Activated naive CD8-positive, alpha-beta T cell treated with anti-CD3 and anti-CD28 coated beads for 36 hours (primary cell): ENCODE measurements around the gene POMT2. TPM values are rescaled to one million over a fixed set of nuclear protein-coding genes. Genes with fewer than 3 reads are reported as not detected.
A peak's percentile ranks its signal among the peaks of the same experiment; 100 is the strongest.
"Not testable (repeated sequence)": the region's sequence is repeated elsewhere in the genome, so short reads cannot be mapped to it uniquely, and the experiment has no call there.

Experiments
- DNase-seq: peaks from one replicate; pipeline ENCODE4 v3.0.0; 2021
- H3K27ac Mint-ChIP-seq: one replicate; pipeline ENCODE4 v1.8.0; 2022; ENCODE audit warnings: mild to moderate bottlenecking, moderate library complexity, mixed read lengths
- H3K27me3 Mint-ChIP-seq: one replicate; pipeline ENCODE4 v1.8.0; 2022; ENCODE audit warnings: mild to moderate bottlenecking, mixed read lengths
- H3K36me3 Mint-ChIP-seq: one replicate; pipeline ENCODE4 v1.8.0; 2021; ENCODE audit warnings: mild to moderate bottlenecking, mixed read lengths
- H3K4me1 Mint-ChIP-seq: one replicate; pipeline ENCODE4 v1.8.0; 2021; ENCODE audit warnings: mixed read lengths
- H3K4me3 Mint-ChIP-seq: one replicate; pipeline ENCODE4 v1.8.0; 2022; ENCODE audit warnings: mild to moderate bottlenecking, moderate library complexity, mixed read lengths
- H3K9me3 Mint-ChIP-seq: one replicate; pipeline ENCODE4 v1.8.0; 2022; ENCODE audit warnings: mixed read lengths
- total RNA-seq, 2 experiments: library from RNA; stranded (reverse); gene quantifications; one replicate each; pipeline ENCODE4 v1.2.3, GENCODE V29; 2021

The POMT2 gene
- total RNA-seq, 2 experiments from 2014 or later, result 14.2 to 18.1 TPM

- Mint-ChIP-seq H3K4me1 (no peaks in the 10 kb centered on the region), H3K4me3 (no peak overlapping the region), H3K27ac (no peak overlapping the region), H3K36me3 (no peaks in the 10 kb centered on the region), H3K9me3 (no peaks in the 10 kb centered on the region), H3K27me3 (no peaks in the 10 kb centered on the region)
- no peak for DNase-seq
Measured at GRCh38 chr14:77338302-77338701, 17.6 kb upstream of the POMT2 start.

DNA sequence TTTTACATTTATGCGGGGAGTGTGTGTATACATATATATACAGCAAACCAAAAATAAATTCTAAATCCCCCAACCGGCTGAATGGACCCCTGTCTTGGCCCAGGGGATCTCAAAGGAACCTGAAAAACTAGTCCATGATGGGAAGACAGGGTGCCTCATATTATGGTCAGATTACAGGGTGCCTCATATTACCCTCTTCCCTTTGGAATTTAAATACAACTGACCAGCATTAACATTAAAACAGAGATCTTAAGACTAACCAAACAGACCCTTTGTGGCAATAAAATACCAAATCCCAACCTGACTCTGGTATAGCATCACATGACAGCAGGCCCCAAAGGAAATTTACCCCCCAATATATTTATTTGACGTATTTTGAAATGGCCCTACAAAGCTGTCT, 17.2 kb upstream of the POMT2 start:
- Mint-ChIP-seq H3K27ac (no peak overlapping the region), H3K4me1 (no peaks in the 10 kb centered on the region), H3K9me3 (no peaks in the 10 kb centered on the region), H3K27me3 (no peaks in the 10 kb centered on the region), H3K36me3 (no peaks in the 10 kb centered on the region), H3K4me3 (no peak overlapping the region)
- no peak for DNase-seq

GRCh38 chr14:77337255-77337654, 16.6 kb upstream of the POMT2 start:
- not testable (repeated sequence) for H3K4me1 Mint-ChIP-seq, H3K27me3 Mint-ChIP-seq, H3K27ac Mint-ChIP-seq, H3K4me3 Mint-ChIP-seq, DNase-seq, H3K36me3 Mint-ChIP-seq, H3K9me3 Mint-ChIP-seq

DNA sequence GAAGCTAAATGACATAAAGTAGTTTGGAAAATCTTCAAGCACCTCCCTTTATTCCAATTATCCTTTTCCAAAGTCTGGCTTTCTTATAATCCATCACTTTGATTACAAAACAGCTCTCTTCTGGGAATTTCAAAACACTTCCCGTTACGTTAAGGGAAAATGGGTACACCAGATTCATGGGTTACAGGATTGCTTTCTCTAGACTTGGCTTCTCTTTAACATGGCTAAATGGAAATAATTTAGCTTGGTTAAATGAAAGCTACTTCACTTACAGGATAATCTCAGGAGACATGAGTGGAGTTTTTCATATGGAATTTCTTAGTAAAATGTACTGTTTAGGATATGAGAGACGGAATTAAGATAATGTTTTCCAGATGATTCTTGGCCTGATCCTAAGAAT, 14.9 kb upstream of the POMT2 start:
- H3K27ac Mint-ChIP-seq, result no peak overlapping the region
- DNase-seq, result no peak
- no peaks in the 10 kb centered on the region for H3K4me1 Mint-ChIP-seq
- H3K36me3 Mint-ChIP-seq, result no peaks in the 10 kb centered on the region
- H3K27me3 Mint-ChIP-seq, result no peaks in the 10 kb centered on the region
- no peak overlapping the region for H3K4me3 Mint-ChIP-seq
- no peaks in the 10 kb centered on the region for H3K9me3 Mint-ChIP-seq

- Mint-ChIP-seq H3K4me1 (no peaks in the 10 kb centered on the region), H3K27me3 (no peaks in the 10 kb centered on the region), H3K27ac (no peak overlapping the region), H3K36me3 (no peaks in the 10 kb centered on the region), H3K4me3 (no peak overlapping the region), H3K9me3 (no peaks in the 10 kb centered on the region)
- DNase-seq, result no peak
Measured at GRCh38 chr14:77329872-77330271, 9.2 kb upstream of the POMT2 start.

DNA sequence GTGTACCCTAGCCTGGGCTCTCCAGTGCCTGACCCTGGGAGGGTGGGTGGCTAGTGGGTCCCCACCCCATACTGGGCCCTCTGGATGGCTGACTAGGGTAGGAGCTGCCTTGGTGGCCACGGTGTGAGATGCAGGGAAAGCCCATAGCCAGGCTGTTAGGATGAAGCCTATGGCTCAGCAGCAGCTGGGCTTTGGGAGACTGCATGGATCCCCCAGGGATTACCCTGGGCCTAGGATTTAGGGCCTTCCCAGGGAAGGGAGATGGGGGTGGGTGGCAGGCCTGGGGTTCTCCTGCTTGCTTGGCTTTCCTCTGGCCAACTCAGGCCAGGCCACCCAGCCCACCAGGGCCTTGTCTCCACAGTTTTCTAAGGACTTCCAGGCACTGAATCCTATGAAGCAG, 6.4 kb upstream of the POMT2 start:
- peaks cover 3% of the 10 kb centered on the region for H3K4me1 Mint-ChIP-seq
- H3K27ac Mint-ChIP-seq, result no peak overlapping the region
- H3K27me3 Mint-ChIP-seq, result no peaks in the 10 kb centered on the region
- no peaks in the 10 kb centered on the region for H3K36me3 Mint-ChIP-seq
- no peak overlapping the region for H3K4me3 Mint-ChIP-seq
- no peak for DNase-seq
- H3K9me3 Mint-ChIP-seq, result no peaks in the 10 kb centered on the region

DNA sequence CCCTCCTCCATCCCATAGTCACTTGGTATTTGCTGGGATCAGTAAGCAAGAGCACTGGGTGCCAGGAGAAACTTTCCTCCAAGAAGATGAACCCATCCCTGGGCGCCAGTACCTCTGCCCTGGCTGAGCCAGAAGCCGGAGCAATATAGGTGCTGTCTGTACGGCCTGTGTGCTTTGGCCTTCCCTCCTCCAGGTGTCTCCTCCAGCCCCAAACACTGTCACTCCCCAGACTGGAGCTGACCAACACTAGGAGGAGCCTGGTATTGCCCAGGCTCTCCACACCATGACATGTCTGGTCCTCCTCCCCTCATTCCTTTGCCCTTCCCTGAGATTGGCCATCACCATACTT, 5.0 kb upstream of the POMT2 start:
- Mint-ChIP-seq H3K4me1 (peaks cover 5% of the 10 kb centered on the region), H3K9me3 (no peaks in the 10 kb centered on the region), H3K27ac (no peak overlapping the region), H3K4me3 (no peak overlapping the region), H3K36me3 (no peaks in the 10 kb centered on the region), H3K27me3 (no peaks in the 10 kb centered on the region)
- DNase-seq, result no peak

DNA sequence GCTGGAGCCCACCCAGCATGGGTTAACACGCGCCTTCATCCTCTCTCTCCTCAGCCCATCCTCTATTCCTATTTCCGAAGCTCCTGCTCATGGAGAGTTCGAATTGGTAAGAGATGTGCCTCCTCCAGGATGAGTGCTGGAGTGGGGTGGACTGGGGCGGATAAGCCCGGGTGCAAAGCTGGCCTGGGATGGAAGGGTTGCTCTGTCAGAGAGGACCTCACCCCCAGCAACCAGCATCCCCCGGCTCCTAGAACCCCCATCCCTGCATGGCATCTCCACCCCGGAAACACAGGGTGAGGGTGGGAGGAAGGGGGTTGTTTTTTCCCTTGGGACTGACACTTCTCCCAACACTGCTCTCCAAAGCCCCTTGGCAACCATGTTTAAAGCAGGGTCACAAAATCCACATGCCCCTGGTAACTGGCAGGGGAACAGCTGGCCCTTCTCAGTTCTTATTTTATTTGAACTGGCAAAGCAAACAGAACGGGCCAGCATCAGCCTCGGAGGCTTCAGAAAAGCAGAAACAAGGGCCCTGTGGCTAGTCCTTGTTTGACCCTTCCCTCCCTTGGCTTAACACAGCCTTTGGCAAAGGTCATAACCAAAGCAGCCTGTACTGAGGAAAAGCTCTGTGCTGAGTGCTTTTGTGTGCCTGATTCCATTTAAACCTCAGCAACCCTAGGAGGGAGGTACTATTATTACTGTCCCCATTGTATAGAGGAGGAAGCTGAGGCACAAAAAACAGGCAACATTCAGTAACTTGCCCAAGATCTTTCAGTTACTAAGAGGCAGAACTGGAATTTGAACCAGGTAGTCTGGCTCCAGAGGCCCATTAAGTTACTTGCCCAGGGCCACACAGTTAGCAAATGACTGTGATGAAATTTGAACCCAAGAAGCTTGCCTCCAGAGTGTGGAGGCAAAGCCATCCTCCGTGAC, 4.4 kb upstream of the POMT2 start:
- H3K9me3 Mint-ChIP-seq, result no peaks in the 10 kb centered on the region
- H3K4me1 Mint-ChIP-seq, result peaks cover 7% of the 10 kb centered on the region
- no peak overlapping the region for H3K27ac Mint-ChIP-seq
- no peaks in the 10 kb centered on the region for H3K27me3 Mint-ChIP-seq
- DNase-seq, result no peak
- no peaks in the 10 kb centered on the region for H3K36me3 Mint-ChIP-seq
- no peak overlapping the region for H3K4me3 Mint-ChIP-seq

- H3K27me3 Mint-ChIP-seq, result no peaks in the 10 kb centered on the region
- no peaks in the 10 kb centered on the region for H3K9me3 Mint-ChIP-seq
- no peak for DNase-seq
- no peak overlapping the region for H3K27ac Mint-ChIP-seq
- no peak overlapping the region for H3K4me3 Mint-ChIP-seq
- H3K36me3 Mint-ChIP-seq, result no peaks in the 10 kb centered on the region
- peaks cover 13% of the 10 kb centered on the region for H3K4me1 Mint-ChIP-seq
Measured at GRCh38 chr14:77324289-77324688, 3.6 kb upstream of the POMT2 start.

GRCh38 chr14:77323571-77323970, 2.9 kb upstream of the POMT2 start:
- H3K27ac Mint-ChIP-seq, result no peak overlapping the region
- no peak for DNase-seq
- H3K4me3 Mint-ChIP-seq, result no peak overlapping the region
- no peaks in the 10 kb centered on the region for H3K27me3 Mint-ChIP-seq
- H3K9me3 Mint-ChIP-seq, result no peaks in the 10 kb centered on the region
- H3K4me1 Mint-ChIP-seq, result peaks cover 13% of the 10 kb centered on the region
- H3K36me3 Mint-ChIP-seq, result no peaks in the 10 kb centered on the region

- DNase-seq, result no peak
- H3K27ac Mint-ChIP-seq, result no peak overlapping the region
- H3K4me1 Mint-ChIP-seq, result peaks cover 13% of the 10 kb centered on the region
- H3K36me3 Mint-ChIP-seq, result no peaks in the 10 kb centered on the region
- H3K4me3 Mint-ChIP-seq, result no peak overlapping the region
- H3K27me3 Mint-ChIP-seq, result no peaks in the 10 kb centered on the region
- H3K9me3 Mint-ChIP-seq, result no peaks in the 10 kb centered on the region
Measured at GRCh38 chr14:77322951-77323350, 2.3 kb upstream of the POMT2 start.

DNA sequence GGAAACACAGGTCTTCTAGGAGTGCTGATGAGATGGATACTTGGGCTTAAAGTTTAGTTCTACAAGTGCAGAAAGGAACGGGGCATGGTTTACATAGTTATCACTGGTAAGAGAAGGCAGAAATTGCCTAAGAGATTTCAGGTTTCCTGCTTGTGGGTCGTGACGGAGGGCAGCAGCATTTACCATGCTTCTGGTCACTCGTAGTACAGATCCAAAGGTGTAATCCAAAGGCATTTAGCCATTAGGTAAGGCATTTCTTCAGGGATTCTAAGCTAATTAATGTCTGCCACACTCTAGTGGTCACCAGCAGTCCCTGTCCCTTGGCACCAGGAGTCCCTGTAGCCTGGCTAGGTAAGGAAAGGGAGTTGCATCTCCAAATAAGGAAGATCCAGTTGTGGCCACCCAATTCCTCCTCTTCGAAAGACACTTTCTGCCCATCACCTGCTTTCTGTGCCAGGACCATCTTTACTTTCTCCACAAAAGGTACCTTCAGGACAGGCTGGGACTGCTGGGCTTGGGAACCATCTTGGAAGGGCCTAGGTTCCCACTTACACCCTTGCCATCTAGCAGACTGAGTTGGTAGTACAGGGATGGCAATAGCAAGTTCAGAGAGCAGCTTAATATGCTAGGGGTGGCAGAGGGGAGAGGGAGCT, 1.7 kb upstream of the POMT2 start:
- Mint-ChIP-seq H3K36me3 (no peaks in the 10 kb centered on the region), H3K9me3 (no peaks in the 10 kb centered on the region), H3K4me3 (peak overlapping the region; percentile 98), H3K4me1 (peaks cover 13% of the 10 kb centered on the region), H3K27me3 (no peaks in the 10 kb centered on the region), H3K27ac (peak overlapping the region; percentile 100)
- no peak for DNase-seq

- H3K36me3 Mint-ChIP-seq, result no peaks in the 10 kb centered on the region
- H3K4me1 Mint-ChIP-seq, result peaks cover 13% of the 10 kb centered on the region
- no peak overlapping the region for H3K27ac Mint-ChIP-seq
- no peak overlapping the region for H3K4me3 Mint-ChIP-seq
- H3K9me3 Mint-ChIP-seq, result no peaks in the 10 kb centered on the region
- DNase-seq, result no peak
- no peaks in the 10 kb centered on the region for H3K27me3 Mint-ChIP-seq
Measured at GRCh38 chr14:77319422-77319821, 1.3 kb downstream of the POMT2 start.

- H3K9me3 Mint-ChIP-seq, H3K4me3 Mint-ChIP-seq, H3K27me3 Mint-ChIP-seq, DNase-seq, H3K27ac Mint-ChIP-seq, H3K36me3 Mint-ChIP-seq: not testable (repeated sequence)
- H3K4me1 Mint-ChIP-seq, result peaks cover 13% of the 10 kb centered on the region
Measured at GRCh38 chr14:77318756-77319155, 1.9 kb downstream of the POMT2 start.

GRCh38 chr14:77318006-77318553, 2.6 kb downstream of the POMT2 start:
- no peak for DNase-seq
- H3K9me3 Mint-ChIP-seq, result no peaks in the 10 kb centered on the region
- peaks cover 13% of the 10 kb centered on the region for H3K4me1 Mint-ChIP-seq
- no peaks in the 10 kb centered on the region for H3K36me3 Mint-ChIP-seq
- no peak overlapping the region for H3K27ac Mint-ChIP-seq
- H3K27me3 Mint-ChIP-seq, result no peaks in the 10 kb centered on the region
- H3K4me3 Mint-ChIP-seq, result no peak overlapping the region

- no peak for DNase-seq
- Mint-ChIP-seq H3K4me3 (no peak overlapping the region), H3K9me3 (no peaks in the 10 kb centered on the region), H3K27me3 (no peaks in the 10 kb centered on the region), H3K27ac (no peak overlapping the region), H3K36me3 (no peaks in the 10 kb centered on the region), H3K4me1 (peaks cover 8% of the 10 kb centered on the region)
Measured at GRCh38 chr14:77316872-77317301, 3.8 kb downstream of the POMT2 start.
